Measurements from ENCODE around the gene MMP21.

Gene MMP21

GRCh38 chr10:125762692-125763648 lies 12.7 kb downstream of the MMP21 start:
- DNase-seq = no peak

- no peak for DNase-seq
Measured at GRCh38 chr10:125761961-125762360, 13.7 kb downstream of the MMP21 start.

GRCh38 chr10:125757742-125758141 lies 17.9 kb downstream of the MMP21 start:
- no peak for DNase-seq

GRCh38 chr10:125756853-125757487 lies 18.7 kb downstream of the MMP21 start:
- DNase-seq = no peak

GRCh38 chr10:125756196-125756595 lies 19.4 kb downstream of the MMP21 start:
- no peak for DNase-seq

- no peak for DNase-seq
Measured at GRCh38 chr10:125747417-125747816, 28.2 kb downstream of the MMP21 start.

GRCh38 chr10:125744909-125745308 lies 30.7 kb downstream of the MMP21 start:
- no peak for DNase-seq

GRCh38 chr10:125742465-125742864 lies 33.2 kb downstream of the MMP21 start:
- DNase-seq = no peak

- DNase-seq = no peak
Measured at GRCh38 chr10:125739994-125740679, 35.5 kb downstream of the MMP21 start.

- no peak for DNase-seq
Measured at GRCh38 chr10:125738206-125738605, 37.4 kb downstream of the MMP21 start.

GRCh38 chr10:125734823-125735222 lies 40.8 kb downstream of the MMP21 start:
- no peak for DNase-seq

- no peak for DNase-seq
Measured at GRCh38 chr10:125734148-125734547, 41.5 kb downstream of the MMP21 start.

- DNase-seq = no peak
Measured at GRCh38 chr10:125727436-125727835, 48.2 kb downstream of the MMP21 start.

GRCh38 chr10:125726914-125727313 lies 48.7 kb downstream of the MMP21 start:
- no peak for DNase-seq

- no peak for DNase-seq
Measured at GRCh38 chr10:125722811-125723210, 52.8 kb downstream of the MMP21 start.

- DNase-seq = no peak
Measured at GRCh38 chr10:125721035-125721434, 54.6 kb downstream of the MMP21 start.

GRCh38 chr10:125720002-125720382 lies 55.6 kb downstream of the MMP21 start:
- DNase-seq = peak; percentile 56

GRCh38 chr10:125719173-125720001 lies 56.2 kb downstream of the MMP21 start, which contains the start of gene EDRF1:
TSS of gene EDRF1 (plus strand) at chr10:125719709. CDS start at chr10:125719808, 99 bp downstream.
- DNase-seq = peak; percentile 99

Measured in NCI-H146 (cell line).